ENCODE data around the gene SMARCC2.
"Not testable (repeated sequence)": the region's sequence is repeated elsewhere in the genome, so short reads cannot be mapped to it uniquely, and the experiment has no call there.

Gene SMARCC2

DNA sequence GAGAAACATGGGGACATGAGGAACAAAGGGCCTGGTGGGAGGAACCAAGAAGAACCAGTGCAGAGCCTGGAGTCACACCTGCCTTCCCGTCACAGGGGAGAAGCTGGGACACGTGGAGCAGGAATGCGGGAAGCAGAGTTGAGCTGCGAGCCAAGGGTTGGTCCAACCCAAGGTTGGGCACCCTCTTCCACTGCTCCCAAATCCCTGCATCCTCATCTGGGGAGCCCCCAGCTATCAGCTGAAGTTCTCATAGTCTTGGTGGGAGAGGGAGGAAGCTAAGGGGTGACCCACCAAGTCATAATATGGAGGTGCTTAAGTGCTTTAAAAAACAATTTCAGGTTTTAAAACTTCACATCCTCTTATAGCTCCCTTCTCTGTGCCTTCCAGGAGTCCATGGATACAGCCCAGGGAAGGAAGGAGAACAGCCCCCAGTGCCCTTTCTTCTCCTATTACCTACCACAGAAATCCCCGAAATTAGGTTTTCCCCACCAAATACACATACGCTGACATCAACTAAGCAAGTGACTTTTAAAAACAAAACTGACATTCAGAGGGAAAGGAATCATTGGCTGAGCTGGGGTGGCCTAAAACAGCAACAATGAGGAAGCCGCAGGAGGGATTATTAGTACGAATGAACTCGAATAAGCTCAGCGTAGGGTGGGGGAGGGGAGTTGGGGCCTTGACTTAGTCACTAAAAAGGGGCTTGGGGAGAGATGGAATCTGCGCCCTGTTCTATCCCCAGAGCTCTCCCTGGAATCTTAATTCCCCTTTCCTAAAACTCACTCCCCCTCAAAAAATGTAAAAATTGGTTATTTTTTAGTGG lies 26.6 kb downstream of the SMARCC2 start:
- no peak for DNase-seq

DNA sequence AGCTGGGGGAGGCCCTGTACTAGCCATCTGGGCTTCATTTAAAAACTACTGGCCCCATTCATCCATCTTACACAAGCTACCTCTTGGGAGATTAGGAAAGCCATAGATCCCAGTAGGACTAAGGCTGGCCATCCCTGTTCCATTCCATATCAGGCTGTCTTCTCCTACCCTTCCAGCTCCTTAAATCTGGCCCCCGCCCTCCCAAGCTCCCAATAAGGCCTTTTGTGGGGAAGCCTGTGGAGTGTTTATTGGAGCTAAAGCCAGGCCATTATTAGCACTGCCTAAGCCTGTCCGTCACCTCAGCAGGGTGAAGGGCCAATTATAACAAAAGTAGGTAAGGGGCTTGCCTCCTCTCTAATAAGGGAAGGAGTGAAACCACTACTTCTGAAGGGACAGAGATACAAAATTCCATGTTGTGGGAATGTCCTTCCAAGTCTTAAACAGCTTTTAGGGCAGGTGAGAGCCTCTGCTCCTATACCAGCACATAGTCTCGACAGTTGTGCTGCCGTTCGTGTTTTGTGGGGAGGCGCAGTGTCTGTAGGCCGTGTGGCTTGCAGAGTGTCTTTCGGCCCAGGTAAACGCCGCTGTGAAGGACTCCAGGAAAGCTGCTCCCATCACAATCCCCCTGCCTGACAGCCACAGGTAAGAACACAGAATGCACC lies 27.5 kb downstream of the SMARCC2 start:
- DNase-seq, result no peak

DNA sequence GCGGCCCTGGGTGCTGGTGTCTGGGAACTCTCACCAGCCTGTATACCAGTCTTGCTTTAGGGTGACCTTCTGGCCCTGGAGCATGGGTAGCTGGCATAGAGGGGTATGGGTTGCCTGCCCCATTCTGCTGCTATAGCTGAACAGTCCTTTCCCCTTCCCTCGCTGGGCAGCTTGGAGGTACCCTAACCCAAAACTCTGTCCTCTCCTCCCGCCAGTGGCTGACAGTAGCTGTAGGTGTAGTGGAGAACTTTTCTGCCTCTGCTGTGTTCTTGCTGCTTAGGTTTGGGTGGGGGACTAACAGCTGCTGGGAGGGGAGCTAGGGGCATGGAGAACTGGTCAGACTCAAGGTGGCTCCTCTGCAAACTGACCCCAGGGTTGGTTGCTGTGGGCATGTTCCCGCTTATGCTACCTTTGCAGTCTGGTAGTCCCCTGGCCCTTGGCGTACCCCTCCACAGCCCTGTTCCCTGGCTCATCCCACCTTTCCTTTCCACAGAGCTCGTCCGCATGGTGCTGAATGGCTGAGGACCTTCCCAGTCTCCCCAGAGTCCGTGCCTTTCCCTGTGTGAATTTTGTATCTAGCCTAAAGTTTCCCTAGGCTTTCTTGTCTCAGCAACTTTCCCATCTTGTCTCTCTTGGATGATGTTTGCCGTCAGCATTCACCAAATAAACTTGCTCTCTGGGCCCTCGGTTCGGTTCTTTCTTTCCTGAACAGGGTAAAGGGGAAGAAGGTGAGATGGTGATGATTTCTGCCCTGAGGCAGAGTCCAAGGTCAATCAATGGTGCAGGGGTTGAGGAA lies 28.2 kb downstream of the SMARCC2 start:
- DNase-seq, result no peak

DNA sequence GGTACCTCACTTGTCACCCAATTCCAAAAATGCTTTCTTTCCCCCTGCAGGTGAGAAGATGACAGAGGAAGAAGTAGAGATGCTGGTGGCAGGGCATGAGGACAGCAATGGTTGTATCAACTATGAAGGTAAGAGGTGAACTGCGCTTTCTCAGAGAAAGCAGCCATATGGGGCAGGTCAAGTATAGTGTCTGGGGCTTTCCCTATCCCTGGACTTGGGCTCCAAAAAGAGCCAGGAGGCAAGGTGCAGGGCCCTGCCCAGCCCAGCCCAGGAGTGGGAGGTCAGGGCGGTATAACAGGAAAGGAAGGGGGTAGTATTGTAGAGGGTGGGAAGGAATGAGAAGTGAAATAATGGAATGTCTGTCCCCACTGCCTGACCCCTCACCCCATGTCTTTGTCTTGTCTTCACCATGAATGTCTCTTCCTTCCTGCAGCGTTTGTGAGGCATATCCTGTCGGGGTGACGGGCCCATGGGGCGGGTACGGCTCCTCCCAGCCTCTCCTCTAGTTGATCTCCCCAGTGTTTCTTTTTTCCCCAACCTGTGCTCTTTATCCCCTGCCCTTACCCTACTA lies 29.0 kb downstream of the SMARCC2 start:
- peak; percentile 45 for DNase-seq

DNA sequence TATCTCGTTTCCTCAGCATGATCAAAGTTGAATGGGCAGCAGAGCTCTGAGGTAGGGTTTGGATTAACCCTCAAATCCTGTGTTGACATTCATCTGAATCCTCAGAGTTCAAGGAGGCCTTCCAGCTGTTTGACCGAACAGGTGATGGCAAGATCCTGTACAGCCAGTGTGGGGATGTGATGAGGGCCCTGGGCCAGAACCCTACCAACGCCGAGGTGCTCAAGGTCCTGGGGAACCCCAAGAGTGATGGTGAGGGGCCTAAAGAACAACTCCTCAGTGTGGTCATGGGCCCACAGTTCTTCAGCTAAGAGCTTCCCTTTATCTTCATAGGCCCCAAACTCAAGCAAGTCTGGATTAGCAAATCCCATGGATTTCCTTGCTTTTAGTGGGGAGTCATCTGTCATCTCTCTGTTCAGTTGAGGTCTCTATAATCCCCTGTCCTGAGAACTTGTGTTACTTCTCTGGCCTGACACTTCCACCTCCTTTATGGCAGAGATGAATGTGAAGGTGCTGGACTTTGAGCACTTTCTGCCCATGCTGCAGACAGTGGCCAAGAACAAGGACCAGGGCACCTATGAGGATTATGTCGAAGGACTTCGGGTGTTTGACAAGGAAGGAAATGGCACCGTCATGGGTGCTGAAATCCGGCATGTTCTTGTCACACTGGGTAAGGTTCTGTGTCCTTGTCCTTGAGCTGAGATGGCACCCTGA lies 29.6 kb downstream of the SMARCC2 start:
- no peak for DNase-seq

DNA sequence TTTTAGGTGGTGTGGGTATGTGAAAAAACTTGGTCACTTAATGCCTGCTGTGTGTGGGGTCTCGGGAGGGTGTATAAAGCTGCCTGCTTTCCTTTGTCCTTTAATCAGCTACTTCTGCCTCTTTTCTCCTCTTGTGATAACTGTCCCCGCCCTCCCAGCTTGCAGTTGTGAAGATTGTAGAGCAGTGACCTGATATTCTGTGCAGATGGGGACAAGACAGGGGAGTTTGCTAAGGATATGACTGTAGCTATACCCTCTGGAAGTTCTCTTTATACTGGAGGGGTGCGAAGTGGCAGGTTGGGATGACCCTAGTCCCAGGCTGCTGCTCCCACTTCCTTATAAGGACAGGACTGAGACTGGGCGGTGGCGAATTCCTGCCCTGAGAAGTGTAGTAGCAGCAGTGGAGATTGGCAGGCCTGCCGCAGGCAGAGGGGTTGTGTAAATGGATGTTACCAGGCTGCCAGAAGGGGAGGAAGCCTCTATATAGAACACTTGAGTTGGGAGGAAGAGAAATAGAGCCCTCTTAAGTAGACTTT lies 30.3 kb downstream of the SMARCC2 start:
- DNase-seq, result no peak

DNA sequence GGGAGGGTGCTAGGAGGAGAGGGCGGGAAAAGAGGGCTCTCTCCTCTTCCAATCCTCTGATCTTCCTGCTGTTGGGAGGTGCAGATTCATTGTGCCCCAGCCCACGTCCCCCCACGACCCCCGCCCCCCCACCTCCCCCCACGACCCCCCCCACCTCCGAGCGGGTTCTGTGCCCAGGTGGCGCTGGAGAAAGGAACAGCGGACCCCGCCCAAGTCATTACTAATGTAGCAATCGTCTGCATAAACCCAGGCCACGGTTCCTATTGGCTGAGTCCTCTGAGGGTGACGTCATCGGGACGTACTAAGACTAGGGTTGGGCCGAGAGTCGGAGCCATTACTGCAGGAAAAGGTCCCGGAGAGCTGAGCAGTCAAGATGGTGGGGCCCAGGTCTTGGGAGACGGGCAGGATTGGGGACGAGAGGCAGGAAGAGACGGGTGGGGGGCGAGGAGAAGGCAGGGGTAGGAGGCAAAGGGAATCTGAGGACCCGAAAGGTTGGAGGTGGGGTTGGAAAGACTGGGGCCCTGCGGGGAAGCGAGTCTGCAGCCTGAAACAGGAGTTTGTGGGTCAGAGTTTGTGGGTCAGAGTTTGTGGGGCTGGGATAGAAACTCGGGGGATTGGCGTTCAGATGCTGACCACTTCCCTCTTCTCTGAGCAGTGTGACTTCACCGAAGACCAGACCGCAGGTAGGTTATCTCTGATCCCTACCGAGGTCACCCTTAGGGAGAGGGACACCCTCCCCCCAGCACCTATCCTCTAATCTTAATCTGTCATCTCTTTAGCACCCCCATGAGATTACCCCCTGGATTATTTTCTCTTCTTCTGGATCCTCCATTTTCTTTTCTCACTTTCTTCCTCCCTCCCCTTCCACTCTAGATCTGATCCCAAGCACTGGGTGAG lies 31.0 kb downstream of the SMARCC2 start, which contains the start of gene MYL6:
TSS of gene MYL6 (plus strand) at position 331 of the 897 bp plus-strand sequence. CDS start at position 374, 43 bp downstream.
- peak; percentile 89 for DNase-seq

DNA sequence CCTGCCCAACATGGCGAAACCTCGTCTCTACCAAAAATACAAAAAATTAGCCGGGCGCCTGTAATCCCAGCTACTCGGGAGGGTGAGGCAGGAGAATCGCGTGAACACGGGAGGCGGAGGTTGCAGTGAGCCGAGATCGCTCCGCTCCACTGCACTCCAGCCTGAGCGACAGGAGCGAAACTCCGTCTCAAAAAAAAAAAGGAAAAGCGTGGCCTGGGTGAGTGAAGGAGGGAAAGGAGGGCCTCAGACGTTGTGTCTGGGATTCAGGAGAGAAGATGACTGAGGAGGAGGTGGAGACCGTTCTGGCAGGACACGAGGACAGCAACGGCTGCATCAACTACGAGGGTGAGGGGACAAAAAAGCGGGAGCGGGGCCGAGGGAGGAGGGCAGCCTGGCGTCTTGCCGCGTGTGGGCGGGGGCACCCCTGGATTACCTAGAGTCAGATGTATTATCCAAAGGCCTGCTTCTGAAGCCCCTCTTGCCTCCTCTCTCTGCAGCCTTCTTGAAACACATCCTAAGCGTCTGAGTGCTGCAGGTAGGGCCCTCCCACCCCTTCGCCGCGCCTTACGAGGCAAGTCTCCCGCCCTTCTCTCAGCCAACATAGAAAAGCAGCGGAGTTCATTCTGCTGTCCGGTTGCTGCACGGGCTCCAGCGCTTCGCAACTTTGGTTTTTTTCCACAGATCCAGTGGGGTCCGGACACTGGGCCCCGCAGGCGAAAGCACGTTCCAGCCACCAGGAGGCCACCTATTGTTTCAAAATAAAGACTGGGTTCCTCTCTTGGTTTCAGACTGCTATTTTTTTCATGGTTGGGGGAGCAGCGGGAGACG lies 31.9 kb downstream of the SMARCC2 start:
- peak; percentile 54 for DNase-seq

DNA sequence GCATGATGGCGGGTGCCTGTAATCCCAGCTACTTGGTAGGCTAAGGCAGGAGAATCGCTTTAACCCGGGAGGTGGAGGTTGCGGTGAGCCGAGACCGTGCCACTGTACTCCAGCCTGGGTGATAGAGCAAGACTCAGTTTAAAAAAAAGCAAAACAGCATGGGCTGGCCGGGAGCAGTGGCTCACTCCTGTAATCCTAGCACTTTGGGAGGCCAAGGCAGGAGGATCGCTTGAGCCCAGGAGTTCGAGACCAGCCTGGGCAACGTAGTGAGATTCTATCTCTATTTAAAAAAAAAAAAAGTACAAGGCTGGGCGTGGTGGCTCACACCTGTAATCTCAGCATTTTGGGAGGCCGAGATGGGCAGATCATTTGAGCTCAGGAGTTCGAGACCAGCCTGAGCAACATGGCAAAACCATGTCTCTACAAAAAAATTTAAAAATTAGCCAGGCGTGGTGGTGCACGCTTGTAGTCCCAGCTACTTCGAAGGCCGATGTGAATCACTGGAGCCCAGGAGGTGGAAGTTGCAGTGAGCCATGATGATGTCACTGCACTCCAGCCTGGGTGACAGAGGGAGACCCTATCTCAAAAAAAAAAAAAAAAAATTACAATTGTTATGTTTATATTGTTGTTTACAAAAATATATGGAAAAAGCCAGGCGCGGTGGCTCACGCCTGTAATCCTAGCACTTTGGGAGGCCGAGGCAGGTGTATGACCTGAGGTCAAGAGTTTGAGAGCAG lies 32.7 kb downstream of the SMARCC2 start:
- DNase-seq, result not testable (repeated sequence)

DNA sequence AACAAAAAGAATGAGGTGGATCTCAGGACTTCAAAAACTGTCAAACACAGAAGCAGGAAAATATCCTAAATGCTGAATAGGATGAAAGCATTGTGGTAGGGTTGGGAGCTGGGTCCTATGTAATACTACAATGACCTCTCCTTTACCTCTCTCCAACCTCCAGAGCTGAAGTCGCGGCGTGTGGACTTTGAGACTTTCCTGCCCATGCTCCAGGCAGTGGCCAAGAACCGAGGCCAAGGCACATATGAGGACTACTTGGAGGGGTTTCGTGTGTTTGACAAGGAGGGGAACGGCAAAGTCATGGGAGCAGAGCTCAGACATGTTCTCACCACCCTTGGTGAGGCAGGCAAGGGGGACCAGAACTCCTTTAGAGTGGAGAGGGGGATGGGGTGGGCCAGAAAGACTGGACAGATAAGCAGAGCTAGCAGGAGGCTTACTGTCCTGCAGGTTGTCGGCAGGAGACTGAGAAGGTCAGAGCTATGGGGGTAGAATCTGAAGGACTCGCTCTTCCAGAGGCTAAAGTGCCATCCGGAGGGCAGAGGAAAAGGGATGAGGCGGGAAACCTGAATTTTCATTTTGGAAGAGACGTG lies 33.9 kb downstream of the SMARCC2 start:
- DNase-seq, result no peak

DNA sequence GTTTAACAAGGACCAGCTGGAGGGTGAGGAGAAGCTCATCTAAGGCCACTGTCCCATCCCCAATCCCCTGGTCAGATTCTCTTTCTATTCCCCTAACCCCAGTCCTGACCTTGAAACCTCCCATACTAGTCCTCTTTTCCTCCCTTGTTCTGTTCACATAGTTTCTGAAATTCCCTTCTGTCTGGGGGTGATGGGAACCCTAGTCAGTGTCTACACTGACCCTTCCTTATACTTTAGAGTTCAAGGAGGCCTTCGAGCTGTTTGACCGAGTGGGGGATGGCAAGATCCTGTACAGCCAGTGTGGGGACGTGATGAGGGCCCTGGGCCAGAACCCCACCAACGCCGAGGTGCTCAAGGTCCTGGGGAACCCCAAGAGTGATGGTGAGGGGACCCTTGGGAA lies 34.5 kb downstream of the SMARCC2 start:
- no peak for DNase-seq

DNA sequence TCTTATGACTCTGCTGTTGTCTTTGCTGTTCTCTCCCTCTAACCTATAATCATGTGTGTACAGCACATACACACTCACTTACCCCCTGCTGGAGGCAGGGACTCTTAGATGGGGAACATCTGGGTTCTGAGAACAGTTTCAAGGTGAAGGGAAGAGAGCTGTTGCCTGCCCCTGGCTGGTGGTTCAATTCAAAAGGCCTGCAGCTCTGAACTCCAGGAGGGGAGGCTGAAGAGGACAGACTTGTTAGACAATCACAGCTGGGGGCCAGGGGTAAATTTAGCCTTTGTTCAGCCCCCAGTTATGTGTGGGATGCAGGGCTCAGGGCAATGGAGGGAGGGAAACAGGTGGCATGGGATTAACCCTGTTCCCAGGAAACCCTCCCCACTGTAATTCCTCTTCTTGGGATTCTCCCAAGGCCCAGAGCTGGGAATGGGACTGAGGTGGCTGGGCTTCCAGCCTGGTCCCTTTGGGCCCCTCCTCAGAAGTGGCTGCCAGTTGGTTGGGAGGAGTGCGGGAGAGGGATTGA lies 35.0 kb downstream of the SMARCC2 start:
- no peak for DNase-seq

DNA sequence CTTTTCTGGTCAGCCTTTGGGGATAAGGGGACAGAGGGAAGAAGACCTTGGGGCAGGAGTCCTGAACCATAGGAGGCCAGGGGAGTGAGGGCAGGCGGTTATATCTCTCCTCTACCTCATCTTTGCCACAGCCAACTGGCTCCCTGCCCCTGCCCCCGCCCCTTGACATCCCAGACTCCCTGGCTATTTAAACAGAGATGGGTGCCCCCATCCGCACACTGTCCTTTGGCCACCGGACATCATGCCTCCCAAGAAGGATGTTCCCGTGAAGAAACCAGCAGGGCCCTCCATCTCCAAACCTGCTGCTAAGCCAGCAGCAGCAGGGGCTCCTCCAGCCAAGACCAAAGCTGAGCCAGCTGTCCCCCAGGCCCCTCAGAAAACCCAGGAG lies 35.6 kb downstream of the SMARCC2 start:
- no peak for DNase-seq

DNA sequence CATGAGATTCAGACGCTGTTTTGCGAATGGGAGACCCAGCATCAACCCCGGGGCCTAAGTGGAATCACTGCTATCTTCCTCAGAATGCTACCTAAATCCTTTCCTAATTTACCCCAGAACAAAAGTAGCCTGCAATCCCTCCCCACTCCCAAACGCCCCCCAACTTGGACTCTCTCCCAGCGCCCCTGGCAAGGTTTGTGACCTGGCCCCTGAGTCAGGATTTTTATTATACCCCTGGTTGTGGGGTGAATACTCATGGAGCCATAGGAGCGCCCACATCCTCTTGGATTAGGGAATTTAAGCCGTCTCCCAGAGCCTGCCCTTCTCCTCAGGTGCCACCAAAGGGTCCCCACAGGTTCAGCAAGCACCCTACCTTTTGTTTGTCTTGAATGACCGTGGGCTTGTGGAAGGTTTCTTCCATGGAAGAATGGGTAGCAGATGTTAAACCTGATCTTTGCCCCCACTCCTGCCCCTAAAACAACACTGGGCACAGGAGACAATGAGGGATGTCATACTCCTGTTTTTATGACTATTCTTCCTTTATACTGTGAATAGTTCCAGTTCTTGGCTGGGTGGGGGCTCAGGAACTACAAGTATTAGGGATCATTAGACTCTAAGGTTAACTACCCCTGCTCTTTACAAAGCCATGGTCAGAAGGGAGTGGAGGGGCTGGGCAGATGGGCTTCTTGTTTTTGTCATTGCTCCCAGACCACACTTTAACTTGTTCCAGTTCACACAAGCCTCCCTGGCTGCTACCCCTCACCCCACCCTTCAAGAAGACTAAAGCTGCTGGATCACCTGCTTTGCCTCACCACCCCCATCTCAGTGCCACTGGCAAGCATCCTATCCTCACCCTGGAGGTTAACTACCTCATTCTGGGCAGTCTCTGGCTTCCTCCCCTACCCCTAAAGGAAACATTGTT lies 36.3 kb downstream of the SMARCC2 start:
- no peak for DNase-seq

DNA sequence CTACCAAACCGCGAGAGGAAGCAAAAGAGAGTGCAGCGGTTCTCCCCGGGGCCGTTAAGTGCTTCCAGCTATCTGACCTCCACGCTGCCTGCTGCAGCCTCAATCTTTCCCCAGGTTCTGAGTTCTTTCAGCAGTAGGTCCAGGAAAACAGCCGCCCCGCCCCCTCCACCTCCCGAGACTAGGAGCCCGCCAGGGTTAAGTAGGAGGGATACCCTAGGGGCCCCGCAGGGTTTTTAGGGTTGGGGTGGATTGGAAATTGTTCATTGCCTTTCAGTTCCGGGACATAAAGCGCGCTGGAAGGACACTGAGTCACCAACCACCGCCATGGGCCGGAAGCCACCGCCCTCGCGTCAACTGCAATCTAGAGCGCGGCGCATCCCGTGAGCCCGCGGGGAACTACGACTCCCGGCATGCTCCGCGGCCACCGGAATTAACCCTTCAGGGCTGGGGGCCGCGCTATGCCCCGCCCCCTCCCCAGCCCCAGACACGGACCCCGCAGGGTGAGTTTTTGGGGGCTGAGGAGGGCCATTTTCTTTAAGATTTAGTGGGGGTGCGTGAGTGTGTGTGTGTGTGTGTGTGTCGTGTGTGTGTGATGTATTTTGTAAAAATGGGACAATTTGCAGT lies 37.0 kb downstream of the SMARCC2 start, which contains the start of gene MYL6B:
TSS of gene MYL6B (plus strand) at position 456 of the 624 bp plus-strand sequence. CDS start 1,332 bp downstream, outside the sequence.
- DNase-seq, result peak; percentile 96

DNA sequence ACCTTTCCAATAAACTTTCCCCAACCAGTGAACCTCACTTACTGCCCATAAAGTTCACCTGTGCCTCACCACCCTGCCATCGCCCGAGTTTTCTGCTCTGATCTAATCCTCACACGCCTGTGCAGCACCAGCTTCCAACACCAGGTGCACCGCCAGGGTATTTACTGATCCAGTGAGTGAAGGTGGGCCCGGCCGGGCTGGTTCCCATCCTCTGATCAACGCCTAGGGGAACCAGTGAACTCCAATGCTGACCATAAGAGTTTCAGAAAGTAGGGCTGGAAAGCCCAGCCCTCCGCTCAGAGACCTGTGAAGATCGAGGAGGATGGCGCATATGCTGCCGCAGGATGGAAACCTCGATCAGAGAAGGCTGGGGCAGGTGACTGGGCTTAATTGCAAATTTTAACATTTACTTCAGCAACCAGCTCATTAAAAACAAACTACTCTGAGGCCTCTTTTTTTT lies 37.6 kb downstream of the SMARCC2 start:
- DNase-seq, result peak; percentile 67

DNA sequence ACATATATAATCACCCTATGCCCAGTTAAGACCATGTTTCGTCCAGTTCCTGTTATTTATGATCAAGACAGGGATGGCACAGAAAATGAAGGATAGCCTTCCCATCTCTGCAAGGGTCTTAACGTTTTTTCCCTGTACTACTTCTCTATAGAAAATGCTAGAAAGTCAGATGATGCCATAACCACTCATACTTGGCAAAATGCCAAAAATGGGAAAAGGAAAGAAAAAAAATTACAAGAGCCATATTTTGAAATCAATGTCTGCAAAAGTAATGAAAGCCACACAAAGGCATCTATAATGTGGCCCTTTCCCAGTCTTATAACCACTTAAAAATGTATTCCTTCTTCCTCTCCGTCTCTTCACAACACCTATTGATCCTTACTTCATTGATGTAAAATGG lies 38.7 kb downstream of the SMARCC2 start:
- DNase-seq, result no peak

Data from stimulated activated naive CD4-positive, alpha-beta T cell treated with Interleukin-2 at 50 U/mL for 16 hours (primary cell).